Tibial nerve (tissue), 4 donors: ENCODE results near the gene MR1.

Experiments used
- EP300 ChIP-seq, 2 donors: sonication (generic); formaldehyde crosslinking; IDR thresholded peaks; one replicate each; pipeline ENCODE4 v1.6.1; 2017; ENCODE audit warnings: antibody characterized with exemption in 2 of 2, mild to moderate bottlenecking in 1 of 2
- POLR2A ChIP-seq, 2 donors: fragments of 450-650 bp; IDR thresholded peaks; one replicate each; pipeline ENCODE4 v1.6.1; 2017; ENCODE audit warnings: antibody characterized with exemption in 2 of 2, mild to moderate bottlenecking in 2 of 2, moderate library complexity in 2 of 2
- TF ChIP-seq, protein P1 (sequence below), 5 experiments: fragments of 200-600 bp in 3 of 5; fragments of 450-650 bp in 2 of 5; sonication (generic) in 3 of 5; IDR thresholded peaks; one replicate each; pipeline ENCODE4 v1.5.1; 2016 to 2019; ENCODE audit warnings: antibody characterized with exemption in 5 of 5, mild to moderate bottlenecking in 3 of 5, moderate library complexity in 2 of 5

DNA sequence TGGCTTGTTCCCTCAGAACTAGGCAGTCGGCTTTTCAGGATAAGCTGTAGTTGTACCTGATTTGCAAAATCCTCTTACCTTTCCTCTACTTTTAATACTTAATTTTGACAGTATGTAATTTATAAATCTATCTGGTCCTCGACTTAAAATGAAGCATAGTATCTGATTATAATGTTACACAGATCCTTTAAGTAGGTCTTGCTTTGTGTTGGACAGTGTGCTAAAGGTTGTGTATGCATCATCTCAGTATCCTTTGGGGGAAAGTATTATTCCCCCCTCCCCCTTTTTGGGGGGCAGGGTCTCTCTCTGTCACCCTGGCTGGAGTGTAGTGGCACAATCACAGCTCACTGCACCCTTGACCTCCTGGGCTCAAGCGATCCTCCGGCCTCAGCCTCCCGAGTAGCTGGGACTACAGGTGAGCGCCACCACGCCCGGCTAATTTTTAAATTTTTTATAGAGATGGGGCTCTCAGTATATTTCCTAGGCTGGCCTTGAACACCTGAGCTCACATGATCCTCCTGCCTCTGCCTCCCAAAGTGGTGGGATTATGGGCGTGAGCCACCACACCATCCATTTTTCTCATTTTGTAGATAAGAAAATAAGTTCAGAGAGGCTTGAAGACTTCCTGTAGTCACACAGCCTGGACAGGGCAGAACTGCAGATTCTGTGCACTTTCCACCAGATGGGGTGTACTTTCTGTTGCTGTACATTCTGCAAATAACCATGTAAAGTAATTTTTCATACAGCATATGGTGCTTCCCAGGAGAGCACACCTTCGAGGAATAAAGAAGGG is 10.3 kb upstream of the MR1 start:
- TF ChIP-seq, protein P1, sequence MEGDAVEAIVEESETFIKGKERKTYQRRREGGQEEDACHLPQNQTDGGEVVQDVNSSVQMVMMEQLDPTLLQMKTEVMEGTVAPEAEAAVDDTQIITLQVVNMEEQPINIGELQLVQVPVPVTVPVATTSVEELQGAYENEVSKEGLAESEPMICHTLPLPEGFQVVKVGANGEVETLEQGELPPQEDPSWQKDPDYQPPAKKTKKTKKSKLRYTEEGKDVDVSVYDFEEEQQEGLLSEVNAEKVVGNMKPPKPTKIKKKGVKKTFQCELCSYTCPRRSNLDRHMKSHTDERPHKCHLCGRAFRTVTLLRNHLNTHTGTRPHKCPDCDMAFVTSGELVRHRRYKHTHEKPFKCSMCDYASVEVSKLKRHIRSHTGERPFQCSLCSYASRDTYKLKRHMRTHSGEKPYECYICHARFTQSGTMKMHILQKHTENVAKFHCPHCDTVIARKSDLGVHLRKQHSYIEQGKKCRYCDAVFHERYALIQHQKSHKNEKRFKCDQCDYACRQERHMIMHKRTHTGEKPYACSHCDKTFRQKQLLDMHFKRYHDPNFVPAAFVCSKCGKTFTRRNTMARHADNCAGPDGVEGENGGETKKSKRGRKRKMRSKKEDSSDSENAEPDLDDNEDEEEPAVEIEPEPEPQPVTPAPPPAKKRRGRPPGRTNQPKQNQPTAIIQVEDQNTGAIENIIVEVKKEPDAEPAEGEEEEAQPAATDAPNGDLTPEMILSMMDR (IDR thresholded peaks at IDR 0.05) = no peak
- TF ChIP-seq POLR2A (IDR thresholded peaks at IDR 0.05) (no peak), EP300 (IDR thresholded peaks at IDR 0.05) (no peak)
